Measurements from ENCODE around the gene COX6B2.

The COX6B2 gene

DNA sequence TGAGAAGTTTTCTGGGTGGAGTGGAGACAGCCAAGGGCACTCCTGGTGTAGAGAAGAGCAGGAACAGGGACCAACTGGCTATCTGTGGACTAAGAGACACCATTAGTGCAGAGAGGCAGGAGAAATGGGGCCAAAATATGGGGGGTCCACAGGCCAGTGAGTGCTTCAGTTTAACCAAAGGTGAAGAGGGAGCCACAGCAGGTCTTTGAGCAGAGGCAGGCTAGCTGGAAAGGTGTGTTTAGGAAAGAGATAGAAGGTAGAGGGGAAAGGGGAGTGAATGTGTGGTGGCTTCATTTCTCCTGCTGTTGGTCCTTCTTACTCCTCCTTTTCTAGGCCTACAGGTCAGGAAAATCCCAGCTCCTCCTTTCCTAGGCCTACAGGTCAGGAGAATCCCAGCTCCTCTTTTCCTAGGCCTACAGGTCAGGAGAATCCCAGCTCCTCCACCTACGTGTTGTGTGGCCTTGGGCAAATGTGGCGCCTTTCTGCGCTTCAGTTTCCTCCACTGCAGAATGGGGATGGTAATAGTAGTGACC, 28.1 kb upstream of the COX6B2 start:
- no peaks in the 10 kb centered on the region for H3K9me3 ChIP-seq (ENCODE audit: control insufficient read depth, low read length)
- H3K4me3 ChIP-seq (ENCODE audit: insufficient read depth, low read depth, low read length, poor library complexity, severe bottlenecking), result no peak overlapping the region

DNA sequence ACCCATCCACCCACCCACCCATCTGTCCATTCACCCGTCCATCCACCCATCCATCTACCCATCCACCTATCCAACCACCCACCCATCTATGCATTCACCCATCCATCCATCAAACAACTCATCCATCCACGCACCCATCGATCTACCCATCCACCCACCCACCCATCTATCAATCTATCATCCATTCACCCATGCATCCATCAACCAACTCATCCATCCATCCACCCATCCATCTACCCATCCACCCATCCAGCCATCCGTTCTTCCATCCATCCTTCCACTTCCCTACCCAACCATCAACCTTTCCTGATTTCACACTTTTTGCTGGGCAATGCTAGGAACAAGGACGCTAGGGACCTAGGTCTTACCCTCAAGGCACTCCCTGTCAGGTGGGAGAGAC, 27.5 kb upstream of the COX6B2 start:
- Histone ChIP-seq H3K4me3 (ENCODE audit: insufficient read depth, low read depth, low read length, poor library complexity, severe bottlenecking) (no peak overlapping the region), H3K27me3 (replicated peaks; ENCODE audit: control insufficient read depth, insufficient read depth, low read length, poor library complexity, severe bottlenecking) (no peaks in the 10 kb centered on the region), H3K9me3 (ENCODE audit: control insufficient read depth, low read length) (no peaks in the 10 kb centered on the region), H3K27ac (ENCODE audit: insufficient read depth, low read length, poor library complexity, severe bottlenecking) (no peak overlapping the region), H3K36me3 (ENCODE audit: control insufficient read depth, insufficient read depth, low read length) (peaks cover 3% of the 10 kb centered on the region), H3K4me1 (ENCODE audit: control insufficient read depth, insufficient read depth, low read length, poor library complexity, severe bottlenecking) (peaks cover 29% of the 10 kb centered on the region)
- DNase-seq, result no peak

More for the DNA sequence above, 28.1 kb upstream of the COX6B2 start:
- H3K4me1 ChIP-seq (ENCODE audit: control insufficient read depth, insufficient read depth, low read length, poor library complexity, severe bottlenecking), result peaks cover 35% of the 10 kb centered on the region
- peaks cover 9% of the 10 kb centered on the region for H3K36me3 ChIP-seq (ENCODE audit: control insufficient read depth, insufficient read depth, low read length)
- H3K27ac ChIP-seq (ENCODE audit: insufficient read depth, low read length, poor library complexity, severe bottlenecking), result no peak overlapping the region
- no peaks in the 10 kb centered on the region for H3K27me3 ChIP-seq (replicated peaks; ENCODE audit: control insufficient read depth, insufficient read depth, low read length, poor library complexity, severe bottlenecking)
- no peak for DNase-seq

DNA sequence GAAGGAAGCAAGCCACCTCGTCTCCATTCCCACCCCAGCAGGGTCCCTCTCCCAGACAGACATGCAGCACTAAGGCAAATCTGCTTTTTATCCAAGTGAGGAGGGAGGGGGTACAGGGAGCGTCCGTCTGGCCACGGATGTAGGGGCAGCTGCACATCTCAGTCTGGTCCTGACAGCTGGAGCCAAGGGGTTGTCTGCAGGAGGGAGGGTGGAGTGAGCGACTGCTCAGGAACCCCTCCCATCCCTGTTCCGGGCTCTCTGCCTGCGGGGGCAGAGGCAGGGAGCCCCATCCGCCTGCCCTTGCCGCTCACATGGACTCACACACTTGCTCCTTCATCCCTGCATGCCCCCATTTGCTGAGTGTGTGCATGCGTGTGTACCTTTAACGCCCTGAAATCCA, 24.7 kb upstream of the COX6B2 start:
- no peak overlapping the region for H3K27ac ChIP-seq (ENCODE audit: insufficient read depth, low read length, poor library complexity, severe bottlenecking)
- H3K4me3 ChIP-seq (ENCODE audit: insufficient read depth, low read depth, low read length, poor library complexity, severe bottlenecking), result no peak overlapping the region
- H3K27me3 ChIP-seq (replicated peaks; ENCODE audit: control insufficient read depth, insufficient read depth, low read length, poor library complexity, severe bottlenecking), result peaks cover 13% of the 10 kb centered on the region
- H3K36me3 ChIP-seq (ENCODE audit: control insufficient read depth, insufficient read depth, low read length), result no peaks in the 10 kb centered on the region
- no peak for DNase-seq
- peaks cover 9% of the 10 kb centered on the region for H3K4me1 ChIP-seq (ENCODE audit: control insufficient read depth, insufficient read depth, low read length, poor library complexity, severe bottlenecking)
- H3K9me3 ChIP-seq (ENCODE audit: control insufficient read depth, low read length), result no peaks in the 10 kb centered on the region

DNA sequence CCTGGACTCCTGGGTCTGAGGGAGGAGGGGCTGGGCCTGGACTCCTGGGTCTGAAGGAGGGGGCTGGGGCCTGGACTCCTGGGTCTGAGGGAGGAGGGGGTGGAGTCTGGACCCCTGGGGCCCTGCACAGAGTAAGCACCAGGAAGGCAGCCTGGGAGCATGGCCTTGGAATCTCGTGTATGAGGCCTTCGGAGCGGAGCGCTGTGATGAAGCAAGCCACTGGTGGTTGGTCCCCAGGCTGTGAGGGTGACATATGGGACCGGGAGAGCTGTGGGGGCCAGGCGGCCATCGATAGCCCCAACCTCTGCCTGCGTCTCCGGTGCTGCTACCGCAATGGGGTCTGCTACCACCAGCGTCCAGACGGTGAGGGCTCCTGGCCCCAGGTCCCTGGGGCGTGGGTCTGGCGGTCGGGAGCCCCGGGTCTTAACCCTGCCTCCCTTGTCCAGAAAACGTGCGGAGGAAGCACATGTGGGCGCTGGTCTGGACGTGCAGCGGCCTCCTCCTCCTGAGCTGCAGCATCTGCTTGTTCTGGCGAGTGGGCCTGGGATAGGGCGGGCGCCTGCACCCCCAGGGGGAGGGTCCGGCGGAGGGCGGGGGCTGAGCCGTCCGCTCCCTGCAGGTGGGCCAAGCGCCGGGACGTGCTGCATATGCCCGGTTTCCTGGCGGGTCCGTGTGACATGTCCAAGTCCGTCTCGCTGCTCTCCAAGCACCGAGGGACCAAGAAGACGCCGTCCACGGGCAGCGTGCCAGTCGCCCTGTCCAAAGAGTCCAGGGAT, 23.0 kb upstream of the COX6B2 start:
- Histone ChIP-seq H3K4me1 (ENCODE audit: control insufficient read depth, insufficient read depth, low read length, poor library complexity, severe bottlenecking) (no peaks in the 10 kb centered on the region), H3K27ac (ENCODE audit: insufficient read depth, low read length, poor library complexity, severe bottlenecking) (no peak overlapping the region), H3K9me3 (ENCODE audit: control insufficient read depth, low read length) (no peaks in the 10 kb centered on the region), H3K36me3 (ENCODE audit: control insufficient read depth, insufficient read depth, low read length) (no peaks in the 10 kb centered on the region), H3K27me3 (replicated peaks; ENCODE audit: control insufficient read depth, insufficient read depth, low read length, poor library complexity, severe bottlenecking) (peaks cover 29% of the 10 kb centered on the region), H3K4me3 (ENCODE audit: insufficient read depth, low read depth, low read length, poor library complexity, severe bottlenecking) (no peak overlapping the region)
- no peak for DNase-seq

DNA sequence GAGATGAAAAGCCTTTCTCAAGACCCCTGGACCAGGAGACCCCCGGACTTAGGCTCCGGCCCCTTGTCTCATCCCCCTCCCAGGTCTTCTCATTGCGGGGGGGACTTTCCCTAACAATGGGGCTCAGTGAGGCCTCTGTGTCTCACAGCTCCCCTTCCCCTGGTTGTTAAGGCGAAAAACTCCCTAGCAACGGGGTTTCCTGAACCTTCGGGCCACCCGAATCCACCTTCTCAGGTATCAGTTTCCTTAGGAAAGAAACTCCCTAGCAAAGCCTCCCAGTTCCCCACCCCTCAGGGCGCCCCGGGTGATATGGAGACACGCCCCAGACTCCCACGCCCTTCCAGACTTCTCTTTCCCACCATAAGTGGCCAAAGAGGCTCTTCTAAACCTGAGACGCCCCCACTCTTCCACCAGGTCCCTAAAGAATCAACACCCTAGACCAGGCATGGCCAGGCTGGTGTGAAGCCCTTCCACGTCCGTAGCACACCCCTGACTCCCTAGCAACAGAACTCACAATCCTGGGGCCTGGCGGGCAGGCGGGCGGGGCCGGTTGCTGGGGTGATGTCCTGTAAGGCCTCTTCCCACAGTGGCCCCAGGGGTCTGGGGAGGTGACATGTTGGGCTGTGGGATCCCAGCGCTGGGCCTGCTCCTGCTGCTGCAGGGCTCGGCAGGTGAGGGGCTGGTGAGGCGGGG, 21.9 kb upstream of the COX6B2 start, which contains the start of gene TMEM190:
TMEM190 (plus strand) TSS at position 586 of the 693 bp plus-strand sequence; CDS start at position 614, 28 bp downstream.
- Histone ChIP-seq H3K4me3 (ENCODE audit: insufficient read depth, low read depth, low read length, poor library complexity, severe bottlenecking) (no peak within 1 kb of the TSS), H3K27me3 (replicated peaks; ENCODE audit: control insufficient read depth, insufficient read depth, low read length, poor library complexity, severe bottlenecking) (peaks cover 38% of the 10 kb centered on the region), H3K27ac (ENCODE audit: insufficient read depth, low read length, poor library complexity, severe bottlenecking) (no peak within 1 kb of the TSS), H3K9me3 (ENCODE audit: control insufficient read depth, low read length) (no peaks in the 10 kb centered on the region), H3K4me1 (ENCODE audit: control insufficient read depth, insufficient read depth, low read length, poor library complexity, severe bottlenecking) (no peaks in the 10 kb centered on the region), H3K36me3 (ENCODE audit: control insufficient read depth, insufficient read depth, low read length) (no peaks in the 10 kb centered on the region)
- DNase-seq, result no peak

DNA sequence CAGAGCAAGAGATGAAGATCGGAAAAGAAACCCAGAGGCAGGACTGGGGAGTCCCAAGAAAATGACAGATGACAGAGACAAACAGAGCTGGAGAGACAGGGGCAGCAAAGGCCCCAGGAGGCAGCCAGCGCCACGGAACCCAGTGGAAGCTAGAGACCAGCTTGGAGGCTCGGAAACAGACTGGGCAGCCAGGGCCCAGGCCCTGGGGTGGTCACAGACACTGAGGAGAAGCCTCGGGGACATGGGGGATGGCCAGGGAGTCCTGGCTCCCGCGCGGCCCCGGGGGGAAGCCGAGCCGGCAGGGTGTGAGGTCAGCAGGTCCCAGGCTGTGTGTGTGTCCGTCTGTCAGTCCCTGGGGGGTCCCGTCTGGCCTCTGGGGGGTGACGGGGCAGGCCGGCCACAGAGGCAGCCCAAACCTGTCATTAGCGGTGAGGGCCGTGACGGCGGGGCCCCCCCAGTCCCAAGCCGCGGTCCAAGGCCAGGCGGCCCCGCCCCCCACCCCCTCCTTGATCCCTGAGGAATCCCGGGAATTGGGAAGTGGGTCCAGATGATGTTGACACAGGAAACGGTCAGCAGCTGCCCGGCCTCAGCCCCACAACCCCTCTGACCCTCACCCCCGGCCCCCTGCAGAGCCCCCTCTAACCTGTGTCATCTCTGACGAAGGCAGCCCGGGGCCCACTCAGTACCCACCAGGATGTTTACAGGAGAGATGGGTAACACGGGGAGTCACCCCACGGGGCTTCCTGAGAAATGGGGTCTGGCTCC, 19.7 kb upstream of the COX6B2 start:
- no peak for DNase-seq
- Histone ChIP-seq H3K4me3 (ENCODE audit: insufficient read depth, low read depth, low read length, poor library complexity, severe bottlenecking) (no peak overlapping the region), H3K27me3 (replicated peaks; ENCODE audit: control insufficient read depth, insufficient read depth, low read length, poor library complexity, severe bottlenecking) (peaks cover 54% of the 10 kb centered on the region), H3K4me1 (ENCODE audit: control insufficient read depth, insufficient read depth, low read length, poor library complexity, severe bottlenecking) (peaks cover 9% of the 10 kb centered on the region), H3K36me3 (ENCODE audit: control insufficient read depth, insufficient read depth, low read length) (no peaks in the 10 kb centered on the region), H3K27ac (ENCODE audit: insufficient read depth, low read length, poor library complexity, severe bottlenecking) (no peak overlapping the region), H3K9me3 (ENCODE audit: control insufficient read depth, low read length) (no peaks in the 10 kb centered on the region)

DNA sequence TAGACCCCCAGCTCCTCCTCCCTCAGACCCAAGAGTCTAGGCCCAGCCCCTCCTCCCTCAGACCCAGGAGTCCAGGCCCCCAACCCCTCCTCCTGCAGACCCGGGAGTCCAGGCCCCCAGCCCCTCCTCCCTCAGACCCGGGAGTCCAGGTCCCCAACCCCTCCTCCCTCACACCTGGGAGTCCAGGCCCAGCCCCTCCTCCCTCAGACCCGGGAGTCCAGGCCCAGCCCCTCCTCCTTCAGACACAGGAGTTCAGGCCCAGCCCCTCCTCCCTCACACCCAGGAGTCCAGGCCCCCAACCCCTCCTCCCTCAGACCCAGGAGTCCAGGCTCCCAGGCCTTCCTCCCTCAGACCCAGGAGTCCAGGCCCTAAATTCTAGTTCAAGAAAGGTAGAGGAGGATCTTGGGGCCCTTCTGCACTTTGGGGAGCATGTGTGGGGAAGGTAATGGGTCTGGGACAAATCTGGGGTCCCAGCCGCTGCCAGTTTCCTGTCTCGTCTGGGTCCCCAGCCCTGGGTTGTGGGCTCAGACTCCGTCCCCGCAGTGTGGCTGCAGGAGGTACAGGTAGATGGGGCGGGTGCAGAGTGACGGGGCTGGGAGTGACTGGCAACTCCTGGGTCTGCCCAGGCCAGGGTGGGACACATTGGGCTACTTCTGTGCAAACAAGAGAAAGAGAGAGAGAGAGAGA, 18.9 kb upstream of the COX6B2 start:
- no peaks in the 10 kb centered on the region for H3K9me3 ChIP-seq (ENCODE audit: control insufficient read depth, low read length)
- no peaks in the 10 kb centered on the region for H3K36me3 ChIP-seq (ENCODE audit: control insufficient read depth, insufficient read depth, low read length)
- H3K4me3 ChIP-seq (ENCODE audit: insufficient read depth, low read depth, low read length, poor library complexity, severe bottlenecking), result no peak overlapping the region
- no peak overlapping the region for H3K27ac ChIP-seq (ENCODE audit: insufficient read depth, low read length, poor library complexity, severe bottlenecking)
- peaks cover 61% of the 10 kb centered on the region for H3K27me3 ChIP-seq (replicated peaks; ENCODE audit: control insufficient read depth, insufficient read depth, low read length, poor library complexity, severe bottlenecking)
- no peak for DNase-seq
- peaks cover 15% of the 10 kb centered on the region for H3K4me1 ChIP-seq (ENCODE audit: control insufficient read depth, insufficient read depth, low read length, poor library complexity, severe bottlenecking)

DNA sequence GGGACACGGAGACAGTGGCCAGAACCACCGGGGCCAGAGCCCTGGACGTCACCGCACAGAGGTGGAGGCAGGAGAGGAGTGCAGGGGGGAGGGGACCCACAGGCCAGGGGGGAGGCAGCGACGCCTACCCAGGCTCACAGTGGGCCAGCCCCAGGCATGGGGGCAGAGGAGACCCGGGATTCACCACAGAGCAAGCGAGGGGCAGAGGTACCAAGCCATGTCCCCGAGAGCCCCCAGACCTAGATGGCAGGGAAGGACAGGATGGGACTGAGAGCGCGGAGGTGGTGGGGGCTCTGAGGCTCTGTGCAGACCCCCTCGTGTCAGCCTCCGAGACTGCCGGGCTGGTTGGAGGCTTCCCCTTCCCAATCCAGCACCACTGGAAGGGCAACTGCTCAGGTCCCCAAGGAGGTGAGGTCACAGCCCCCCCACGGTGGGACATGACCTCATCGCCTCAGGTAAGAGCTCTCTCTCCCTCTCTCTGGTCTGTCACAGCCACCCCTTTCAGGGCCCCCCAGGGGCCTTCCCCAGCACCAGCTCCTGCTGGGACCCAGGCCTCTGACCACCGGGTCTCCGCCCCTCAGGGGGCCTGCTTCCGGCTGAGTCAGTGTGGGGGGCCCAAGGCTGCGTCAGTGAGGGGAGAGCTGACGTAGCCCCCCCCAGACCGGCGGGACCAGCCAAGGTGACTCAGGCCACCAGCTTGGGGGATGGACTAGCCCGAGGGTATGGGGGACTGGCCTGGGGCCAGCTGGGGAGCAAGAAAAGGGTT, 18.0 kb upstream of the COX6B2 start:
- Histone ChIP-seq H3K27me3 (replicated peaks; ENCODE audit: control insufficient read depth, insufficient read depth, low read length, poor library complexity, severe bottlenecking) (peaks cover 67% of the 10 kb centered on the region), H3K9me3 (ENCODE audit: control insufficient read depth, low read length) (no peaks in the 10 kb centered on the region), H3K4me1 (ENCODE audit: control insufficient read depth, insufficient read depth, low read length, poor library complexity, severe bottlenecking) (peaks cover 15% of the 10 kb centered on the region), H3K4me3 (ENCODE audit: insufficient read depth, low read depth, low read length, poor library complexity, severe bottlenecking) (no peak overlapping the region), H3K36me3 (ENCODE audit: control insufficient read depth, insufficient read depth, low read length) (no peaks in the 10 kb centered on the region), H3K27ac (ENCODE audit: insufficient read depth, low read length, poor library complexity, severe bottlenecking) (no peak overlapping the region)
- peak in 1 of 3 donors; percentile 16 for DNase-seq
